HT1080 (cell line): Measurements from ENCODE around the gene HELZ. TPM values are rescaled to one million over a fixed set of nuclear protein-coding genes. Genes with fewer than 3 reads are reported as not detected.

Experiments
- DNase-seq: peaks from one replicate; pipeline ENCODE4 v3.0.0-alpha.2; 2015; ENCODE audit warnings: low read depth
- total RNA-seq: library from RNA; depleted of rRNA; stranded (reverse); fragments of >200 nt; shearing (Covaris generic); gene quantifications from 2 replicates; pipeline ENCODE4 v1.2.3, GENCODE V29; 2014

The HELZ gene
- total RNA-seq, 1 experiment from 2014 or later = 15.1 TPM

GRCh38 chr17:67085406-67085805 lies 159.6 kb downstream of the HELZ start:
- no peak for DNase-seq

GRCh38 chr17:67082107-67082506 lies 162.9 kb downstream of the HELZ start:
- DNase-seq = no peak

GRCh38 chr17:67080804-67081203 lies 164.2 kb downstream of the HELZ start:
- DNase-seq = no peak

GRCh38 chr17:67079491-67079890 lies 165.5 kb downstream of the HELZ start:
- no peak for DNase-seq

GRCh38 chr17:67078292-67078691 lies 166.7 kb downstream of the HELZ start:
- DNase-seq = no peak

- DNase-seq = no peak
These were observed 168.7 kb downstream of the HELZ start for GRCh38 chr17:67076290-67076689.

GRCh38 chr17:67074781-67075180 lies 170.2 kb downstream of the HELZ start:
- DNase-seq = no peak

- DNase-seq = no peak
These were observed 172.1 kb downstream of the HELZ start for GRCh38 chr17:67072885-67073284.

GRCh38 chr17:67071595-67071994 lies 173.4 kb downstream of the HELZ start:
- no peak for DNase-seq

GRCh38 chr17:67069603-67070136 lies 175.3 kb downstream of the HELZ start:
- no peak for DNase-seq

- DNase-seq = no peak
These were observed 176.0 kb downstream of the HELZ start for GRCh38 chr17:67068999-67069398.

GRCh38 chr17:67067571-67068482 lies 177.2 kb downstream of the HELZ start:
- no peak for DNase-seq

GRCh38 chr17:67066717-67067116 lies 178.3 kb downstream of the HELZ start:
- DNase-seq = no peak

- no peak for DNase-seq
These were observed 181.9 kb downstream of the HELZ start for GRCh38 chr17:67063141-67063540.

GRCh38 chr17:67059372-67059771 lies 185.6 kb downstream of the HELZ start:
- DNase-seq = no peak

GRCh38 chr17:67058036-67058435 lies 187.0 kb downstream of the HELZ start:
- no peak for DNase-seq

GRCh38 chr17:67056746-67057490 lies 188.1 kb downstream of the HELZ start:
- no peak for DNase-seq

- no peak for DNase-seq
These were observed 188.9 kb downstream of the HELZ start for GRCh38 chr17:67055811-67056745.

- no peak for DNase-seq
These were observed 190.0 kb downstream of the HELZ start for GRCh38 chr17:67055041-67055443.

- DNase-seq = no peak
These were observed 190.4 kb downstream of the HELZ start for GRCh38 chr17:67054608-67055007.

GRCh38 chr17:67054011-67054591 lies 190.9 kb downstream of the HELZ start:
- DNase-seq = no peak
